H9 (cell line): ENCODE results near the gene SLC35B1. TPM values are rescaled to one million over a fixed set of nuclear protein-coding genes. Genes with fewer than 3 reads are reported as not detected.

ENCODE experiments used
- DNase-seq: peaks from one replicate; pipeline ENCODE4 v3.0.0-alpha.2; 2017
- H2AFZ ChIP-seq: one replicate; pipeline ENCODE4 v1.6.1; 2013; ENCODE audit warnings: mild to moderate bottlenecking, low read length, control low read depth, moderate library complexity
- H2AK5ac ChIP-seq: 2 replicates; pipeline ENCODE4 v1.6.1; 2013; ENCODE audit warnings: low read length, control low read depth, mixed read lengths; ENCODE audit not compliant: insufficient read length
- H2BK120ac ChIP-seq: one replicate; pipeline ENCODE4 v1.6.1; 2013; ENCODE audit warnings: low read depth, mild to moderate bottlenecking, low read length, control low read depth, inconsistent platforms; ENCODE audit not compliant: poor library complexity, severe bottlenecking
- H2BK12ac ChIP-seq: 2 replicates; pipeline ENCODE4 v1.6.1; 2013; ENCODE audit warnings: low read length, control low read depth, mixed read lengths, low read depth; ENCODE audit not compliant: insufficient read length
- H2BK15ac ChIP-seq: 2 replicates; pipeline ENCODE4 v1.6.1; 2013; ENCODE audit warnings: low read depth, low read length, control low read depth
- H2BK20ac ChIP-seq: one replicate; pipeline ENCODE4 v1.6.1; 2013; ENCODE audit warnings: low read depth, mild to moderate bottlenecking, low read length, control low read depth, inconsistent platforms; ENCODE audit not compliant: poor library complexity, severe bottlenecking
- H2BK5ac ChIP-seq: 2 replicates; pipeline ENCODE4 v1.6.1; 2013; ENCODE audit warnings: low read length, control low read depth, mixed read lengths; ENCODE audit not compliant: insufficient read length
- H3K14ac ChIP-seq: 2 replicates; pipeline ENCODE4 v1.6.1; 2013; ENCODE audit warnings: low read length, control low read depth; ENCODE audit not compliant: insufficient read depth
- H3K18ac ChIP-seq: 2 replicates; pipeline ENCODE4 v1.6.1; 2013; ENCODE audit warnings: low read depth, mild to moderate bottlenecking, mixed read lengths, low read length, control low read depth; ENCODE audit not compliant: insufficient read length
- H3K23ac ChIP-seq: 2 replicates; pipeline ENCODE4 v1.6.1; 2013; ENCODE audit warnings: low read length, control low read depth, mixed read lengths, low read depth; ENCODE audit not compliant: insufficient read length
- H3K23me2 ChIP-seq: 2 replicates; pipeline ENCODE4 v1.6.1; 2013; ENCODE audit warnings: low read depth, mild to moderate bottlenecking, mixed read lengths, low read length, control low read depth; ENCODE audit not compliant: insufficient read length, poor library complexity, severe bottlenecking
- H3K27ac ChIP-seq: 2 replicates; pipeline ENCODE4 v1.5.1; 2013; ENCODE audit warnings: low read length, control low read depth, mixed read lengths, low read depth; ENCODE audit not compliant: insufficient read length
- H3K27me3 ChIP-seq: 2 replicates; pipeline ENCODE4 v1.6.1; 2013; ENCODE audit warnings: low read length, control low read depth, inconsistent platforms; ENCODE audit not compliant: insufficient read depth
- H3K4ac ChIP-seq: 2 replicates; pipeline ENCODE4 v1.6.1; 2013; ENCODE audit warnings: low read depth, mild to moderate bottlenecking, control low read depth, inconsistent platforms, low read length, moderate library complexity
- H3K4me1 ChIP-seq: 2 replicates; pipeline ENCODE4 v1.6.1; 2013; ENCODE audit warnings: low read length, control low read depth, inconsistent platforms; ENCODE audit not compliant: insufficient read depth
- H3K4me2 ChIP-seq: 2 replicates; pipeline ENCODE4 v1.6.1; 2013; ENCODE audit warnings: low read length, control low read depth, mixed read lengths; ENCODE audit not compliant: insufficient read length, insufficient read depth
- H3K56ac ChIP-seq: 2 replicates; pipeline ENCODE4 v1.6.1; 2013; ENCODE audit warnings: low read depth, mild to moderate bottlenecking, mixed read lengths, low read length, control low read depth; ENCODE audit not compliant: insufficient read length
- H3K79me1 ChIP-seq: 2 replicates; pipeline ENCODE4 v1.6.1; 2013; ENCODE audit warnings: low read depth, mild to moderate bottlenecking, moderate library complexity, low read length, control low read depth, inconsistent platforms; ENCODE audit not compliant: insufficient read depth, poor library complexity, severe bottlenecking
- H3K79me2 ChIP-seq: 2 replicates; pipeline ENCODE4 v1.6.1; 2013; ENCODE audit warnings: low read length, control low read depth, inconsistent platforms; ENCODE audit not compliant: insufficient read depth
- H3K9ac ChIP-seq: 2 replicates; pipeline ENCODE4 v1.6.1; 2013; ENCODE audit warnings: low read length, control low read depth, mixed read lengths; ENCODE audit not compliant: insufficient read length; ENCODE audit errors: extremely low read depth
- H3K9me3 ChIP-seq: one replicate; pipeline ENCODE4 v1.6.1; 2013; ENCODE audit warnings: low read depth, low read length, inconsistent platforms; ENCODE audit not compliant: control insufficient read depth
- H3T11ph ChIP-seq: one replicate; pipeline ENCODE4 v1.6.1; 2013; ENCODE audit warnings: mild to moderate bottlenecking, low read length, control low read depth, inconsistent platforms
- H4K20me1 ChIP-seq: one replicate; pipeline ENCODE4 v1.6.1; 2013; ENCODE audit not compliant: control insufficient read depth, insufficient read length, insufficient read depth
- H4K5ac ChIP-seq: 2 replicates; pipeline ENCODE4 v1.6.1; 2013; ENCODE audit warnings: low read depth, mild to moderate bottlenecking, mixed read lengths, low read length, control low read depth; ENCODE audit not compliant: insufficient read length
- H4K8ac ChIP-seq: replicated peaks from 2 replicates; pipeline ENCODE4 v1.6.1; 2013; ENCODE audit warnings: low read length, control low read depth, mixed read lengths, low read depth; ENCODE audit not compliant: insufficient read length
- H4K91ac ChIP-seq: 2 replicates; pipeline ENCODE4 v1.6.1; 2013; ENCODE audit warnings: low read depth, mild to moderate bottlenecking, moderate library complexity, mixed read lengths, low read length, control low read depth; ENCODE audit not compliant: insufficient read length
- H3K27ac Mint-ChIP-seq, 3 experiments: 2 replicates in 2 of 3; 3 replicates in 1 of 3; pipeline ENCODE4 v1.8.0; 2020 to 2021; ENCODE audit warnings: mixed read lengths in 3 of 3, mild to moderate bottlenecking in 1 of 3, moderate library complexity in 1 of 3
- H3K27me3 Mint-ChIP-seq: 2 replicates; pipeline ENCODE4 v1.8.0; 2021; ENCODE audit warnings: low read depth, mild to moderate bottlenecking, moderate library complexity, mixed read lengths
- H3K36me3 Mint-ChIP-seq, 3 experiments: 2 replicates in 2 of 3; 3 replicates in 1 of 3; pipeline ENCODE4 v1.8.0; 2020 to 2021; ENCODE audit warnings: low read depth in 3 of 3, mixed read lengths in 3 of 3; ENCODE audit not compliant: insufficient read depth in 1 of 3
- H3K4me1 Mint-ChIP-seq, 2 experiments: 2 replicates each; pipeline ENCODE4 v1.8.0; 2020; ENCODE audit warnings: mixed read lengths in 2 of 2
- H3K4me3 Mint-ChIP-seq, 2 experiments: 2 replicates in 1 of 2; 3 replicates in 1 of 2; pipeline ENCODE4 v1.8.0; 2020 to 2021; ENCODE audit warnings: mild to moderate bottlenecking in 2 of 2, mixed read lengths in 2 of 2, moderate library complexity in 1 of 2
- H3K9me3 Mint-ChIP-seq, 2 experiments: 2 replicates in 1 of 2; 3 replicates in 1 of 2; pipeline ENCODE4 v1.8.0; 2020; ENCODE audit warnings: mild to moderate bottlenecking in 2 of 2, mixed read lengths in 2 of 2, moderate library complexity in 1 of 2
- CTCF ChIP-seq: fragments of 200-600 bp; sonication (generic); conservative IDR thresholded peaks from 3 replicates; pipeline ENCODE4 v1.8.0; 2021; ENCODE audit warnings: antibody characterized with exemption, mild to moderate bottlenecking
- total RNA-seq: library from RNA; stranded (reverse); gene quantifications from 2 replicates; pipeline ENCODE4 v1.2.1, GENCODE V29; 2021

The SLC35B1 gene
- total RNA-seq, 1 experiment from 2014 or later, result 58.9 TPM

DNA sequence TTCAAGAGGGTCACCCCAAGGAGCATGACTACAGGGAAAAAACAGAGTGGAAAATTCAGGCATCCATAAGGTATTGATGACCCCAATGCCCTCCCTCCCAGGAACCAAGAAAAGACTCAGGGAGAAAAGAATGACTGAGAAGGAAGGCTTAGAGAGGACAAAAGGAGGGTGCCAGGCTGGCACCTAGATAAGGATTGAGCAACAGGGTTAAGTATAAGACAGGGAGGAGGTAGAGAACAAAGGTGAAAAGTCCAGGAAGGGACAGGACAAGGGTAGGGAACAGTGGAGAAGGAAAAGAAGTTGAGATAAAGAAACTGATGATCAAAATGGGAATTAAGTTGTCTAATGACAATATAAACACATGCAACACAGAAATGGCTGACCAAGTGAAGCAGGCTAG, 2.5 kb downstream of the SLC35B1 start:
- no peak overlapping the region for H3K9ac ChIP-seq
- no peak overlapping the region for H3K27ac ChIP-seq
- H2AFZ ChIP-seq, result no peak overlapping the region
- H4K8ac ChIP-seq, result no peak overlapping the region
- H3K27me3 Mint-ChIP-seq, result no peaks in the 10 kb centered on the region
- no peaks in the 10 kb centered on the region for H3K79me1 ChIP-seq
- no peak overlapping the region for H4K5ac ChIP-seq
- H3K9me3 Mint-ChIP-seq, result no peaks in the 10 kb centered on the region
- peaks cover 10 to 14% of the 10 kb centered on the region in 2 experiments for H3K4me1 Mint-ChIP-seq
- no peak overlapping the region for H3K18ac ChIP-seq
- H3K23ac ChIP-seq, result no peak overlapping the region
- H3K79me2 ChIP-seq, result peaks cover 3% of the 10 kb centered on the region; the same call in 1 of the 2 replicates
- H3K4ac ChIP-seq, result no peak overlapping the region
- no peaks in the 10 kb centered on the region for H3K27me3 ChIP-seq
- peaks cover 6% of the 10 kb centered on the region for H3K23me2 ChIP-seq
- TF ChIP-seq CTCF, result no peak
- H3K4me3 Mint-ChIP-seq, result peak overlapping the region; percentile 30 to 89; a peak in 4 of 5 replicates
- no peak for DNase-seq
- H2AK5ac ChIP-seq, result no peak overlapping the region
- no peak overlapping the region for H3K56ac ChIP-seq
- no peak overlapping the region for H2BK12ac ChIP-seq
- H2BK5ac ChIP-seq, result no peak overlapping the region
- no peak overlapping the region for H2BK20ac ChIP-seq
- no peak overlapping the region for H3K4me2 ChIP-seq
- H3T11ph ChIP-seq, result no peak overlapping the region
- no peaks in the 10 kb centered on the region for H3K9me3 ChIP-seq
- H3K36me3 Mint-ChIP-seq, result peaks cover 16 to 54% (median 51%) of the 10 kb centered on the region in 3 experiments; a peak in 6 of 7 replicates
- no peaks in the 10 kb centered on the region for H4K20me1 ChIP-seq
- no peak overlapping the region for H3K14ac ChIP-seq
- no peaks in the 10 kb centered on the region for H3K4me1 ChIP-seq
- H2BK15ac ChIP-seq, result no peak overlapping the region
- no peak overlapping the region for H2BK120ac ChIP-seq
- H3K27ac Mint-ChIP-seq, result no peak overlapping the region
- no peak overlapping the region for H4K91ac ChIP-seq
